GM19324 (cell line): ENCODE results near the gene SCAPER.
A peak's percentile ranks its signal among the peaks of the same experiment; 100 is the strongest.
"Not testable (repeated sequence)": the region's sequence is repeated elsewhere in the genome, so short reads cannot be mapped to it uniquely, and the experiment has no call there.

Source experiments
- ATAC-seq: cut with Tn5 transposase; IDR thresholded peaks from one replicate; pipeline ENCODE4 v1.9.1; 2021; ENCODE audit warnings: mild to moderate bottlenecking, moderate library complexity; ENCODE audit not compliant: unreplicated experiment, low FRiP score

Gene SCAPER

GRCh38 chr15:76584868-76585575 lies 320.1 kb downstream of the SCAPER start:
- ATAC-seq: no peak

GRCh38 chr15:76582550-76582949 lies 322.6 kb downstream of the SCAPER start:
- no peak for ATAC-seq

DNA sequence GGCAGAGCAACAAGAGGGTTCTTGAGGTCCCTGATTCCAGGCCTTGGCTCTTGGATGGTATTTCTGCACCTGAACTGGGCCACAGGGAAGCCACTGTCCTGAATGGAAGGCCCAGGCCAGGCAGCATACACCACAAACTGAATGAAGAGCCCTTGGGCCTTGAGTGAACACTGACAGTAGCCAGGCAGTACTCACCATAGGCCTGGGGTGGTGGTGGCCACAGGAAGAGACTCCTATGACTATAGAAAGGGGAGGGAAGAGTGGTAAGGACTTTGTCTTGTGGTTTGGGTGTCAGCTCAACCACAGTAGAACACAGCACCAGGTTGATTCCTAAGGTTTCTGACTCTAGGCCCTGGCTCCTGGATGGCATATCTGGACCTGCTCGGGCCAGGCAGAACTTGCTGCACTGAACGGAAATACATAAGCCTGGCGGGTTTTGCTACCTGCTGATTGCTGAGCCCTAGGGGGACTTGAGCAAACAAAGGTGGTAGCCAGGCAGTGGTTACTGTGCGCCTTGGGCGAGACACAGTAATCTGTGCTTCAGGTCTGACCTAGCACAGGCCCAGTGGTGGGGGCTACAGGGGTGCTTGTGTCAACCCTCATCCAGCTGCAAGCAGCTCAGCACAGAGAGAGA lies 327.1 kb downstream of the SCAPER start:
- ATAC-seq: no peak

DNA sequence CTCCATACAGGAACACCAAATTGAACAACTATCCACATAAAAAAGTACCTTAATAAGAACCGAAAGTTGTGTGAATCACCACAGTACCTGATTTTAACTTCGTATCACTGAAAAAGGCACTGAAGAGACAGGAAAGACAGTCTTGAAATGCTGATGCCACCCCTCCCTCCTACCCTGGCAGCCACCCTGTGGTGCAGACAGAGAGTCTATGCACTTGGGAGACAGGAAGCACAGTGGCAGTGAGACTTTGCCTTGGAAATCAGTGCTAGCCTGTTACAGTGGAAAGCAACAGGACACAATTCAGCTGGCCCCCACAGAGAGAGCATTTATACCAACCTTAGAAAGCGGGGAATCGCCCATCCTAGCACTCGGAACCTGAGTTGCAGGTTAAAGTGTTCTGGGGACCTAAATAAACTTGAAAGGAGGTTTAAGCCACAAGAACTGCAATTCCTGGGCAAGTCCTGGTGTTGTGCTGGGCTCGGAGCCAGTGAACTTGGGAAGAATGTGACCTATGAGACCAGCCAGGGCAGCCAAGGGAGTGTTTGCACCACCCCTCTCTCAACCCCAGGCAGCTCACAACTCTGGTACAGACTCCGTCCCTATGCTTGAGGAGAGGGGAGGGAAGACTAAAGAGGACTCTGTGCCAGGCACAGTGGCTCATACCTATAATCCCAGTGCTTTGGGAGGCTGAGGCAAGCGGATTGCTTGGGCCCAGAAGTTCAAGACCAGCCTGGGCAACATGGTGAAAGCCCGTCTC lies 328.4 kb downstream of the SCAPER start:
- ATAC-seq: no peak

- no peak for ATAC-seq
Observed at GRCh38 chr15:76575679-76576078, 329.5 kb downstream of the SCAPER start.

- ATAC-seq: peak; percentile 63
Observed at GRCh38 chr15:76575274-76575673, 329.9 kb downstream of the SCAPER start.

DNA sequence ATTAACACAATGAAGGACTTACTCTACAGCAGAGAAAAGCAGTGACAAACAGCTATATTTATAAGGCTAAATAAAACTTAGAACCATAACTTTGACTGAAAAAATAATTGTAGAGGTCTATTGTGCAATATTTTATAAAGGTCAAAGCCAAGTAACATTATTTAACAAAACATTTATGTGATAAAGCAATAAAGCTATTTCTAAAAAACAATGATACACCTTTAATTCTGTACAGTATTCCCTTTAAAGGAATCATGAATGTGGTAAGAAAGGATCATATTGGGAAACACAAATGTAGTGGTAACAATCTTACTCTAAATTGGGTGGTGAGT lies 332.2 kb downstream of the SCAPER start:
- no peak for ATAC-seq

DNA sequence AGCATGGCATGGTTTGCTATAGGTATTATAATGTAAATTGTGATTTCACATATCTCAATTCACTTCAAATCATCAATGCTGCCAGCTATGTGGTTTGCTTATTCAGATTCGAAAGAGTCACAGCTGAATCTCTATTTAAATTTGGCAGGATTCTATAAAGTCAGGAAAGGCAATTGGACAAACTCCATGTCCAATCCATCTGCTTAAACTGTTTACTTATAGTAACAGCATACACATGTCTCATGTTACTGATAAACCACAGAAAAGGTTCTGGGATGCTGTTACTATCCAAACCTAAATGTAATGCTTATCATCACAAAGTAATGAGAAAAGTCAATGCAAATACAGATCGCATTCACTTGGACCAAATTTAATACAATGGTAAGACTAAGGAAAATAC lies 338.9 kb downstream of the SCAPER start:
- ATAC-seq: no peak

GRCh38 chr15:76565366-76565765 lies 339.8 kb downstream of the SCAPER start:
- ATAC-seq: no peak

GRCh38 chr15:76555247-76555646 lies 349.9 kb downstream of the SCAPER start:
- ATAC-seq: no peak

GRCh38 chr15:76553564-76553963 lies 351.6 kb downstream of the SCAPER start:
- ATAC-seq: no peak

GRCh38 chr15:76553102-76553501 lies 352.0 kb downstream of the SCAPER start:
- ATAC-seq: no peak

DNA sequence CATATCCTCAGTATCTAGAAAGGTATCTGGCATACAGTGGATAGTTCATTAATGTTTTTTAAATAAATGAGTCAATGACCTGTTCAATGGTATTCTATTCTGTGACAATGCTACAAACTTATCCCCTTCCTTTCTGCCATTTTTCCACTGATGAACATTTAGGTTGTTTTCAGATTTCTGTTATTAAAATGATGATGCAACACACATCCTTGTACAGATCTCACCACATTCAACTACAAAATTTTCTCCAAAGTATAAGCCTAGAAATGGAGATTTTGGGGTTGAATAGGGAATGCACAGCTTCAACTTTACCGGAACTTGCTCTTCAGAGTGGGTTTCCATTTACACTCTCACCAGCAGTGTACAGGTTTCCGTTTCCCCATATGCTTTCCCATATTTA lies 358.3 kb downstream of the SCAPER start:
- ATAC-seq: no peak

- ATAC-seq: no peak
Observed at GRCh38 chr15:76533995-76534394, 371.1 kb downstream of the SCAPER start.

- no peak for ATAC-seq
Observed at GRCh38 chr15:76533060-76533820, 371.9 kb downstream of the SCAPER start.

- ATAC-seq: no peak
Observed at GRCh38 chr15:76529911-76530310, 375.2 kb downstream of the SCAPER start.

GRCh38 chr15:76526111-76526510 lies 379.0 kb downstream of the SCAPER start:
- no peak for ATAC-seq

- ATAC-seq: no peak
Observed at GRCh38 chr15:76517910-76518309, 387.2 kb downstream of the SCAPER start.

- ATAC-seq: no peak
Observed at GRCh38 chr15:76514282-76514681, 390.9 kb downstream of the SCAPER start.

GRCh38 chr15:76512971-76513370 lies 392.2 kb downstream of the SCAPER start:
- ATAC-seq: no peak

DNA sequence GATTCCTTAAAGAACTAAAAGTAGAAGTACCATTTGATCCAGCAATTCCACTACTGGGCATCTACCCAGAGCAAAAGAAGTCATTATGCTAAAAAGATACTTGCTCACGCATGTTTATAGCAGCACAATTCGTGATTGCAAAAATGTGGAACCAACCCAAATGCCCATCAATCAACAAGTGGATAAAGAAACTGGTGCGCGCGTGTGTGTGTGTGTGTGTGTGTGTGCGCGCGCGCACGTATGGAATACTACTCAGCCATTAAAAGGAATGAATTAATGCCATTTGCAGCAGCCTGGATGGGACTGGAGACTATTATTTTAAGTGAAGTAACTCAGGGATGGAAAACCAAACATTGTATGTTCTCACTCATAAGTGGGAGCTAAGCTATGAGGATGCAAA lies 394.5 kb downstream of the SCAPER start:
- not testable (repeated sequence) for ATAC-seq
